Neural cell (in vitro differentiated cells): ENCODE measurements around the gene PRR16. TPM values are rescaled to one million over a fixed set of nuclear protein-coding genes. Genes with fewer than 3 reads are reported as not detected.
"Not testable (repeated sequence)": the region's sequence is repeated elsewhere in the genome, so short reads cannot be mapped to it uniquely, and the experiment has no call there.

ENCODE experiments used
- H2AFZ ChIP-seq: fragments of 200-600, 300-800 bp; sonication (generic), shearing (Covaris generic); 2 replicates; pipeline ENCODE4 v1.6.0; 2014; ENCODE audit warnings: low read depth, mild to moderate bottlenecking, antibody characterized with exemption, low read length, moderate library complexity
- H3F3A ChIP-seq: fragments of 200-600 bp; shearing (Covaris generic); 2 replicates; pipeline ENCODE4 v1.6.1; 2016; ENCODE audit warnings: mild to moderate bottlenecking, moderate library complexity, mixed read lengths, antibody characterized with exemption, low read length; ENCODE audit not compliant: insufficient read depth, poor library complexity, severe bottlenecking
- H3K27ac ChIP-seq: fragments of 200-600, 300-800 bp; sonication (generic), shearing (Covaris generic); 2 replicates; pipeline ENCODE4 v1.5.1; 2014; ENCODE audit warnings: mild to moderate bottlenecking, low read length, moderate library complexity
- H3K27me3 ChIP-seq: fragments of 300-800, 200-600 bp; sonication (generic), shearing (Covaris generic); 2 replicates; pipeline ENCODE4 v1.6.0; 2014; ENCODE audit warnings: mild to moderate bottlenecking, low read depth, low read length, moderate library complexity; ENCODE audit not compliant: insufficient read depth
- H3K36me3 ChIP-seq: fragments of 300-800, 200-600 bp; sonication (generic), shearing (Covaris generic); 2 replicates; pipeline ENCODE4 v1.5.1; 2014; ENCODE audit warnings: mild to moderate bottlenecking, antibody characterized with exemption, low read length, moderate library complexity; ENCODE audit not compliant: insufficient read depth
- H3K4me2 ChIP-seq: fragments of 300-800, 200-600 bp; sonication (generic), shearing (Covaris generic); 2 replicates; pipeline ENCODE4 v1.6.0; 2014; ENCODE audit warnings: mild to moderate bottlenecking, low read length
- H3K4me3 ChIP-seq: fragments of 300-800, 200-600 bp; sonication (generic), shearing (Covaris generic); 2 replicates; pipeline ENCODE4 v1.5.1; 2014; ENCODE audit warnings: mild to moderate bottlenecking, low read length, moderate library complexity
- H3K79me2 ChIP-seq: fragments of 200-600 bp; shearing (Covaris generic); replicated peaks from 2 replicates; pipeline ENCODE4 v1.6.0; 2014; ENCODE audit warnings: mild to moderate bottlenecking, low read length, moderate library complexity; ENCODE audit not compliant: insufficient read depth
- H3K9ac ChIP-seq: fragments of 300-800, 200-600 bp; sonication (generic), shearing (Covaris generic); 2 replicates; pipeline ENCODE4 v1.6.1; 2016; ENCODE audit warnings: mild to moderate bottlenecking, low read length, mixed read lengths
- H3K9me2 ChIP-seq: fragments of 200-600 bp; shearing (Covaris generic); 2 replicates; pipeline ENCODE4 v1.6.1; 2016; ENCODE audit warnings: mild to moderate bottlenecking, low read length, mixed read lengths; ENCODE audit not compliant: insufficient read depth
- H3K9me3 ChIP-seq: fragments of 200-600, 300-800 bp; sonication (generic), shearing (Covaris generic); 2 replicates; pipeline ENCODE4 v1.6.1; 2016; ENCODE audit warnings: mild to moderate bottlenecking, mixed run types, low read length, moderate library complexity, mixed read lengths
- H4K20me1 ChIP-seq: fragments of 200-600 bp; shearing (Covaris generic); 2 replicates; pipeline ENCODE4 v1.6.1; 2016; ENCODE audit warnings: mild to moderate bottlenecking, mixed run types; ENCODE audit not compliant: insufficient read depth
- CTCF ChIP-seq: fragments of 450-650 bp; IDR thresholded peaks from 2 replicates; pipeline ENCODE4 v1.5.1; 2014; ENCODE audit warnings: antibody characterized with exemption, mild to moderate bottlenecking, moderate library complexity; ENCODE audit not compliant: poor library complexity, severe bottlenecking
- EP300 ChIP-seq: fragments of 450-650 bp; conservative IDR thresholded peaks from 2 replicates; pipeline ENCODE4 v1.6.1; 2014; ENCODE audit warnings: antibody characterized with exemption, mild to moderate bottlenecking, moderate library complexity; ENCODE audit not compliant: poor library complexity, severe bottlenecking
- EZH2 ChIP-seq: fragments of 200-600, 300-800 bp; shearing (Covaris generic), sonication (generic); IDR thresholded peaks from 2 replicates; pipeline ENCODE4 v1.6.1; 2014; ENCODE audit warnings: antibody characterized with exemption, low read length, borderline replicate concordance, mild to moderate bottlenecking; ENCODE audit not compliant: insufficient read depth, poor library complexity, severe bottlenecking
- MXI1 ChIP-seq: fragments of 450-650 bp; conservative IDR thresholded peaks from 2 replicates; pipeline ENCODE4 v1.6.1; 2014; ENCODE audit warnings: antibody characterized with exemption, mild to moderate bottlenecking; ENCODE audit not compliant: poor library complexity, severe bottlenecking
- POLR2AphosphoS5 ChIP-seq: IDR thresholded peaks from 2 replicates; pipeline ENCODE4 v1.6.1; 2012
- RAD21 ChIP-seq: fragments of 450-650 bp; conservative IDR thresholded peaks from 2 replicates; pipeline ENCODE4 v1.6.1; 2014; ENCODE audit warnings: antibody characterized with exemption, mild to moderate bottlenecking, moderate library complexity
- REST ChIP-seq: IDR thresholded peaks from 2 replicates; pipeline ENCODE4 v1.6.1; 2012; ENCODE audit warnings: borderline replicate concordance
- SMC3 ChIP-seq: fragments of 450-650 bp; conservative IDR thresholded peaks from 2 replicates; pipeline ENCODE4 v1.6.1; 2014; ENCODE audit warnings: antibody characterized with exemption, mild to moderate bottlenecking, moderate library complexity; ENCODE audit not compliant: poor library complexity
- TAF1 ChIP-seq: IDR thresholded peaks from 2 replicates; pipeline ENCODE4 v1.6.1; 2012; ENCODE audit warnings: low read depth
- polyA plus RNA-seq: library from polyadenylated mRNA; depleted of rRNA; stranded (reverse); fragments of >200 nt; gene quantifications from 2 replicates; pipeline ENCODE4 v1.2.3, GENCODE V29; 2014

PRR16 gene
- polyA plus RNA-seq, 1 donor from 2014 or later, result 1.7 TPM

- no peaks in the 10 kb centered on the region for H3K9me2 ChIP-seq
- H3K36me3 ChIP-seq, result no peaks in the 10 kb centered on the region
- H3K9me3 ChIP-seq, result no peaks in the 10 kb centered on the region
- TF ChIP-seq SMC3 (no peak), POLR2AphosphoS5 (no peak)
- H2AFZ ChIP-seq, result no peak overlapping the region
- H3K27ac ChIP-seq, result no peak overlapping the region
- H3K4me2 ChIP-seq, result no peak overlapping the region
- no peak overlapping the region for H3K4me3 ChIP-seq
- H4K20me1 ChIP-seq, result no peaks in the 10 kb centered on the region
- H3K79me2 ChIP-seq, result no peaks in the 10 kb centered on the region
- H3F3A ChIP-seq, result no peaks in the 10 kb centered on the region
- no peak overlapping the region for H3K9ac ChIP-seq
- H3K27me3 ChIP-seq, result no peaks in the 10 kb centered on the region
These were observed 45.0 kb upstream of the PRR16 start for GRCh38 chr5:120419127-120419526.

- H3K79me2 ChIP-seq, H3K9me2 ChIP-seq, H3F3A ChIP-seq, H3K27ac ChIP-seq, H3K27me3 ChIP-seq, H3K9me3 ChIP-seq, H3K4me2 ChIP-seq, H3K36me3 ChIP-seq, H3K9ac ChIP-seq, H4K20me1 ChIP-seq, H3K4me3 ChIP-seq, H2AFZ ChIP-seq: not testable (repeated sequence)
These were observed 37.3 kb upstream of the PRR16 start for GRCh38 chr5:120426633-120427275.

GRCh38 chr5:120430572-120430971, 33.5 kb upstream of the PRR16 start:
- Histone ChIP-seq H4K20me1 (no peaks in the 10 kb centered on the region), H3F3A (no peaks in the 10 kb centered on the region), H3K79me2 (no peaks in the 10 kb centered on the region), H3K27ac (no peak overlapping the region), H3K9me3 (no peaks in the 10 kb centered on the region), H3K36me3 (no peaks in the 10 kb centered on the region), H3K27me3 (no peaks in the 10 kb centered on the region), H3K9me2 (no peaks in the 10 kb centered on the region), H3K4me3 (no peak overlapping the region), H2AFZ (no peak overlapping the region), H3K4me2 (no peak overlapping the region), H3K9ac (no peak overlapping the region)
- TF ChIP-seq RAD21 (no peak), SMC3 (no peak), REST (no peak), EP300 (no peak), POLR2AphosphoS5 (no peak)

- no peaks in the 10 kb centered on the region for H3K79me2 ChIP-seq
- H2AFZ ChIP-seq, result no peak overlapping the region
- no peaks in the 10 kb centered on the region for H3K27me3 ChIP-seq
- no peak overlapping the region for H3K4me3 ChIP-seq
- no peaks in the 10 kb centered on the region for H3K36me3 ChIP-seq
- H3K9me3 ChIP-seq, result no peaks in the 10 kb centered on the region
- no peak overlapping the region for H3K4me2 ChIP-seq
- no peaks in the 10 kb centered on the region for H3K9me2 ChIP-seq
- H3F3A ChIP-seq, result no peaks in the 10 kb centered on the region
- H4K20me1 ChIP-seq, result no peaks in the 10 kb centered on the region
- H3K9ac ChIP-seq, result no peak overlapping the region
- TF ChIP-seq RAD21 (no peak), SMC3 (no peak), MXI1 (no peak), REST (no peak), CTCF (no peak), POLR2AphosphoS5 (no peak), TAF1 (no peak), EZH2 (no peak)
- H3K27ac ChIP-seq, result no peak overlapping the region
These were observed 31.2 kb upstream of the PRR16 start for GRCh38 chr5:120432861-120433260.
